Endothelial cell of hepatic sinusoid (primary cell): Measurements from ENCODE around the gene RALGAPA2.
"Not testable (repeated sequence)": the region's sequence is repeated elsewhere in the genome, so short reads cannot be mapped to it uniquely, and the experiment has no call there.

Experiments
- in situ Hi-C: cut with HindIII; loops from 2 replicates; pipeline ENCODE4 v1.10.0; 2017; ENCODE audit warnings: low sequenced_read_pairs

Gene RALGAPA2

DNA sequence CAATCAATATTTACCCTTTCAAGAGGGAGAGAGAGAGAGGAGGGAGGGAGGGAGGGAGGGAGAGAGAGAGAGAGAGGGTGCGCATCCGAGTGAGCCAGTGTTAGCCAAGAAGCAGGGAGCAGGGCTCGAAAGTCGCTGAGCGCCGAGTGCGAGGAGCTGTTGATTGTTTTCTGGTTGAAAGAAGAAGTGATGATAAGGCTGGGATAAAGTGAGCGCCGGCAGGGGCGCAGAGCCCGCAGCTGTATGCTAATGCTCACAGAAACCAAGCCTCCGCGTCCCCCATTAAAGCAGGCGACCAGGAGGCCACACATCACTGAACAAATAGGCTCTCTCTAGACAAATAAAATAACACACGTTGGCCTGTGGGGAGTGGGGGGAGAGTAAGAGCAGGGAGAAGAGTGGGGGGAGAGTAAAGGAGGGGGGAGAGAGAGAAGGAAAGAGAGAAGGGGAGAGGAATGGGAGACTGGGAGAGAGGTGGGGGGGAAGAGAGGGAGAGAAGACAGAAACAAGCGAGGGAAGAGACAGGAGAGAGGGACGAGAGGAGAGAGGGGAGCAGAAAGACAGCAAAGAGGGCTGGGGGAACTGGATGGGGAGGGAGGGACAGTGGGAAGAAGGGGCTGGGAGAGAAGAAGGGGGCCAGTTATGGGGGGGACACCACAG is 349.5 kb downstream of the RALGAPA2 start:
- in situ Hi-C loops, result no loop called here

DNA sequence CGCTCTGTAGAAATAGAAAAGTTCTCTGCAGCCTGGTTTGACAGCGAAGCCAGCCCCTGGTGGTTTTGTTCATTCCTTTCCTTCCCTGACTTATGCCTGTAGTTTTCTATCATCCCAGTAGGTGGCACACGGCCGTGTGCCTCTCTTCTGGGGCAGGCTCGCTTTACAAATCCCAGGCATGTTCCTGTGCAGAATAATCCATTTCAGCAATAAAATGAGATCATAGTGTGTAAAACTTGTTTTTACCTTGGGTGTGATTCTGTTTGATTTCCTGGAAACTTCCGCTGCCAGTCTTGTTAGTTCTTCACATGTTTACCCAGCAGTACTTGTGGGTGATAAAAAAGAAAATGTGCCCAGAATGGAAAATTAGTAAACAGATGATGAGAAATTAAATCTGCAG is 352.0 kb downstream of the RALGAPA2 start:
- in situ Hi-C loops, result no loop called here

DNA sequence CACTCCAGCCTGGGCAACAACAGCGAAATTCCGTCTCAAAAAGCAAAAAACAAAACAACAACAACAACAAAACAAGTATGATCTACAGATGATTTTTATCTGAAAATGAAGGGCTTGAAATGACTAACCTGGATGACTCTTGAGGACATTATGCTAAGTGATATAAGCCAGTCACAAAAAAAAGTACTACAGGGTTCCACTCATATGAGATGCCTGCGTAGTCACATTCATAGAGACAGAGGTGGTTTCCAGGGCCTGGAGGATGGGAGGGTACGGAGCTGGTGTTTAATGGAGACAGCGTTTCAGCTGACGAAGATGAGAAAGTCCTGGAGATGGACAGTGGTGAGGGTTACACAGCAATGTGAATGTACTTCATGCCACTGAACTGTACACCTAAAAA is 352.8 kb downstream of the RALGAPA2 start:
- in situ Hi-C loops, result no loop called here

DNA sequence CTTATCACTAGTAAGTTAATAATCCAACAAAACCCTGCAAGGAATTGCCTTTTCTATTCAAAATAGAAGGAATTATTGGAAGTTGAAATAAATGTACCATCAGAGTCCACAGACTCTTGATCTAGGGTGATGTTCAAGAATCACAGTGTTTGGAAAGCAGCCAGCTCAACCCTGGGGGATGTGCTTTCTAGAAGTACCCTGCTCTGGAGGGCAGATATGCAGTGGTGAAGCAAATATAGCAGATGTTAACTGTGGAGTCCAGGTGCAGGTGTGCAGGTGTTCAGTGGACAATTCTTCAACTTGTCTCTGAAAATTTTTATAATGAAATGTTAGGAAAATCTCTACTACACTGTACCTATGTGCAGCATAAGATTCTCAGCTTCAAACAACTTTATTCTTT is 353.6 kb downstream of the RALGAPA2 start:
- in situ Hi-C loops, result no loop called here

DNA sequence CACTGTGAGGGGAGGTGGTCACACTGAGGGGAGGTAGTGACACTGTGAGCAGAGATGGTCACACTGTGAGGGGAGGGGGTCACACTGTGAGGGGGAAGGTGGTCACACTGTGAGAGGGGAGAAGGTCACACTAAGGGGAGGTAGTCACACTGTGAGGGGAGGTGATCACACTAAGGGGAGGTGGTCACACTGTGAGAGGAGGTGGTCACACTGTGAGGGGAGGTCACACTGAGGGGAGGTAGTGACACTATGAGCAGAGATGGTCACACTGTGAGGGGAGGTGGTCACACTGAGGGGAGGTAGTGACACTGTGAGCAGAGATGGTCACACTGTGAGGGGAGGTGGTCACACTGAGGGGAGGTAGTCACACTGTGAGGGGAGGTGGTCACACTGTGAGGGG is 356.9 kb downstream of the RALGAPA2 start:
- in situ Hi-C loops, result not testable (repeated sequence)

DNA sequence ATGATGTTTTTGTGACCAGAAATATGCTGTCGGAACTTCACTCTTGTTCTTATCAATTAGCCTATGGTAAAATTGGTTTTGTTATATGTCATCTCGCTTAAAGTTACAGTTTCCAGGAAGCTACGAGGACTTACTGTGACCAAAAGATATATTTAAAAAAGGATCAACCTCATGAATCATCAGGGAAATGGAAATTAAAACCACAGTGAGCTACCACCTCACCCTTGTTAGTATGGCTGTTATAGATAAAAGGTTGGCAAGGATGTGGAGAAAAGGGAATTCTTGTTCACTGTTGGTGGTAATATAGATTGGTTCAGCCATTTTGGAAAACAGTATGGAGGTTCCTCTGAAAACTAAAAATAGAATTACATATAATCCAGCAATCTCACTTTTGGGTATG is 358.9 kb downstream of the RALGAPA2 start:
- in situ Hi-C loops, result no loop called here

DNA sequence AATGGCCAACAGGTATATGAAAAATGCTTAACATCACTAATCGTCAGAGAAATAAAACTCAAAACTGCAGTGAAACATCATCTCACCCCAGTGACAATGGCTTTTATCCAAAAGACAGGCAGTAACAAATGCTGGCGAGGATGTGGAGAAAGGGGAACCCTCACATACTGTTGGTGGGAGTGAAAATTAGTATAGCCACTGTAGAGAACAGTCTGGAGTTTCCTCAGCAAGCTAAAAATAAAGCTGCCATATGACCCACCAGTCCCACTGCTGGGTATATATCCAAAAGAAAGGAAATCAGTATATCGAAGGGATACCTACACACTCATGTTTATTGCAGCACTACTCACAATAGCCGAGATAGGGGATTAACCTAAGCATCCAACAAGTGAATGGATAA is 368.0 kb downstream of the RALGAPA2 start:
- in situ Hi-C loops, result no loop called here

DNA sequence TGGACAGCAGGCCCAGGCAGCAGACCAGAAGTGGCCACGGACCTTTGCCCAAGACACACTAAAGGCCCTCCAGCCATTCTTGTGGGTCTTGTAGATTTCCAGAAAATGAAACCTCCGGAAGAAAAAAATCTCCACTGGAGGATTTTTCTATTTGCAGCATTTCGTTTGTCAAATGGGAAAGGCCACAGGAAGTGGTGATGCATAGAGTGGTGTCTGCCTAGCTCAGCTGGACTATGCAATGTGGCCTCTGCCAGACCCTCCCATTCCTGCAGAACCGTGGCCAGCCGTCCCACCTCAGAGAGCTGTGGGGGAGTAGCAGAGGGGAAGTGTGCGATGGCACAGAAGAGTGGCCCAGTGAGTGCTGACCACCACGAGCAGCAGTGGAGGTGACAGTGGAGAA is 368.5 kb downstream of the RALGAPA2 start:
- in situ Hi-C loops, result no loop called here
